IMR-90 (cell line): Measurements from ENCODE around the gene BTN3A1. TPM values are rescaled to one million over a fixed set of nuclear protein-coding genes. Genes with fewer than 3 reads are reported as not detected.

Experiments used
- ATAC-seq: fragments of 200-7000 bp; cut with Tn5 transposase; 2 replicates; pipeline ENCODE4 v1.9.1; 2020; ENCODE audit warnings: low read depth, mild to moderate bottlenecking, moderate library complexity
- BruUV-seq: library from RNA; stranded (reverse); fragments of 400-500 nt; replicated peaks from 2 replicates; lab custom pipeline; 2021; lab: Mats Ljungman, UMichigan
- CTCF ChIA-PET: fragments of 300-600 bp; formaldehyde crosslinking; extraction: SDS; loops from one replicate; lab custom pipeline; 2021; ENCODE audit warnings: antibody characterized with exemption; lab: Yijun Ruan, JAX
- POLR2A ChIA-PET: fragments of 300-600 bp; sonication (Branson Sonifier 250); formaldehyde crosslinking; loops from one replicate; lab custom pipeline; 2022; ENCODE audit warnings: antibody characterized with exemption; ENCODE audit not compliant: unreplicated experiment; lab: Charles Lee
- DNase-seq: peaks from one replicate; pipeline ENCODE4 v3.0.0; 2013
- H2AFZ ChIP-seq: replicated peaks from 2 replicates; pipeline ENCODE3; 2013; ENCODE audit warnings: low read length, mild to moderate bottlenecking; ENCODE audit not compliant: poor library complexity
- H2AK5ac ChIP-seq: 2 replicates; pipeline ENCODE4 v1.6.1; 2013; ENCODE audit warnings: low read depth, low read length, inconsistent platforms
- H2AK9ac ChIP-seq: replicated peaks from 2 replicates; pipeline ENCODE3; 2013; ENCODE audit warnings: mild to moderate bottlenecking, low read depth, low read length, moderate library complexity; ENCODE audit not compliant: poor library complexity
- H2BK120ac ChIP-seq: 2 replicates; pipeline ENCODE4 v1.6.1; 2013; ENCODE audit warnings: low read depth, low read length, inconsistent platforms
- H2BK15ac ChIP-seq: 3 replicates; pipeline ENCODE4 v1.6.1; 2013; ENCODE audit warnings: low read depth, low read length, inconsistent platforms
- H2BK20ac ChIP-seq: 2 replicates; pipeline ENCODE4 v1.6.1; 2013; ENCODE audit warnings: low read depth, mild to moderate bottlenecking, inconsistent platforms, low read length, moderate library complexity
- H2BK5ac ChIP-seq: 2 replicates; pipeline ENCODE4 v1.6.1; 2013; ENCODE audit warnings: mild to moderate bottlenecking, low read depth, low read length, inconsistent platforms; ENCODE audit not compliant: poor library complexity, severe bottlenecking
- H3K14ac ChIP-seq: replicated peaks from 2 replicates; pipeline ENCODE4 v1.6.1; 2013; ENCODE audit warnings: low read depth, low read length, inconsistent platforms
- H3K18ac ChIP-seq: 2 replicates; pipeline ENCODE4 v1.6.1; 2013; ENCODE audit warnings: low read depth, low read length, control low read depth
- H3K23ac ChIP-seq: 2 replicates; pipeline ENCODE4 v1.6.1; 2013; ENCODE audit warnings: low read depth, low read length, inconsistent platforms
- H3K27ac ChIP-seq: 2 replicates; pipeline ENCODE4 v1.5.1; 2013; ENCODE audit warnings: mild to moderate bottlenecking, control low read depth, low read length; ENCODE audit not compliant: insufficient read depth
- H3K27me3 ChIP-seq: 2 replicates; pipeline ENCODE4 v1.6.1; 2013; ENCODE audit warnings: low read length; ENCODE audit not compliant: control insufficient read depth, insufficient read depth
- H3K36me3 ChIP-seq: 2 replicates; pipeline ENCODE4 v1.6.1; 2013; ENCODE audit warnings: low read length, mixed read lengths; ENCODE audit not compliant: control insufficient read depth, insufficient read depth
- H3K4ac ChIP-seq: 2 replicates; pipeline ENCODE4 v1.6.1; 2013; ENCODE audit warnings: low read depth, low read length, inconsistent platforms
- H3K4me1 ChIP-seq: 2 replicates; pipeline ENCODE4 v1.6.1; 2013; ENCODE audit warnings: low read length, mixed read lengths; ENCODE audit not compliant: control insufficient read depth, insufficient read depth
- H3K4me2 ChIP-seq: 2 replicates; pipeline ENCODE4 v1.6.1; 2013; ENCODE audit warnings: low read depth, mild to moderate bottlenecking, control low read depth, low read length, moderate library complexity
- H3K4me3 ChIP-seq: 2 replicates; pipeline ENCODE4 v1.5.1; 2013; ENCODE audit warnings: low read depth, mild to moderate bottlenecking, control low read depth, low read length, moderate library complexity; ENCODE audit not compliant: insufficient read depth
- H3K56ac ChIP-seq: 2 replicates; pipeline ENCODE4 v1.6.1; 2013; ENCODE audit warnings: low read length, inconsistent platforms; ENCODE audit not compliant: insufficient read depth; ENCODE audit errors: extremely low read depth
- H3K79me1 ChIP-seq, 2 experiments: 2 replicates each; pipeline ENCODE4 v1.6.1; 2013; ENCODE audit warnings: low read length in 2 of 2, inconsistent platforms in 1 of 2, low read depth in 1 of 2
- H3K9ac ChIP-seq: 2 replicates; pipeline ENCODE4 v1.6.1; 2013; ENCODE audit warnings: low read depth, low read length, control low read depth
- H3K9me1 ChIP-seq: 2 replicates; pipeline ENCODE4 v1.6.1; 2013; ENCODE audit warnings: low read length, inconsistent platforms; ENCODE audit not compliant: insufficient read depth
- H3K9me3 ChIP-seq: 2 replicates; pipeline ENCODE4 v1.6.1; 2013; ENCODE audit warnings: low read length; ENCODE audit not compliant: control insufficient read depth, insufficient read depth
- H4K20me1 ChIP-seq: 2 replicates; pipeline ENCODE4 v1.6.1; 2013; ENCODE audit warnings: low read length, inconsistent platforms; ENCODE audit not compliant: insufficient read depth
- H4K5ac ChIP-seq: 2 replicates; pipeline ENCODE4 v1.6.1; 2013; ENCODE audit warnings: mild to moderate bottlenecking, low read depth, low read length, control low read depth
- H4K8ac ChIP-seq, 2 experiments: 2 replicates each; pipeline ENCODE4 v1.6.1; 2013; ENCODE audit warnings: low read depth in 2 of 2, low read length in 2 of 2, control low read depth in 1 of 2, inconsistent platforms in 1 of 2
- H4K91ac ChIP-seq: 2 replicates; pipeline ENCODE4 v1.6.1; 2013; ENCODE audit warnings: low read depth, low read length, inconsistent platforms; ENCODE audit not compliant: insufficient read depth
- BHLHE40 ChIP-seq: fragments of 150-350 bp; IDR thresholded peaks from 2 replicates; pipeline ENCODE4 v1.6.1; 2016; ENCODE audit warnings: mild to moderate bottlenecking, low read depth, low read length
- CEBPB ChIP-seq: IDR thresholded peaks from 2 replicates; pipeline ENCODE4 v1.6.1; 2012; ENCODE audit warnings: low read depth, low read length, improper control_type of control experiment
- CHD1 ChIP-seq: IDR thresholded peaks from 2 replicates; pipeline ENCODE4 v1.6.1; 2012; ENCODE audit warnings: low read depth, low read length, improper control_type of control experiment
- FOS ChIP-seq: fragments of 150-350 bp; IDR thresholded peaks from 2 replicates; pipeline ENCODE4 v1.6.1; 2016; ENCODE audit warnings: low read depth, low read length
- MAFK ChIP-seq: IDR thresholded peaks from 2 replicates; pipeline ENCODE4 v1.6.1; 2012; ENCODE audit warnings: low read depth, low read length, improper control_type of control experiment
- MAZ ChIP-seq: IDR thresholded peaks from 2 replicates; pipeline ENCODE4 v1.6.1; 2012; ENCODE audit warnings: low read depth, mild to moderate bottlenecking, low read length, improper control_type of control experiment, moderate library complexity, borderline replicate concordance
- MXI1 ChIP-seq: IDR thresholded peaks from 2 replicates; pipeline ENCODE4 v1.6.1; 2012; ENCODE audit warnings: low read depth, mild to moderate bottlenecking, low read length, moderate library complexity, borderline replicate concordance
- POLR2A ChIP-seq: IDR thresholded peaks from 2 replicates; pipeline ENCODE4 v1.6.1; 2012; ENCODE audit warnings: mild to moderate bottlenecking, low read depth, low read length
- RAD21 ChIP-seq: IDR thresholded peaks from 2 replicates; pipeline ENCODE4 v1.6.1; 2012; ENCODE audit warnings: low read length, improper control_type of control experiment
- USF2 ChIP-seq: fragments of 150-350 bp; IDR thresholded peaks from 2 replicates; pipeline ENCODE4 v1.6.1; 2017; ENCODE audit warnings: mild to moderate bottlenecking, antibody characterized with exemption, low read length, low read depth
- WGBS, 2 experiments: methylation state at CpG; one replicate each; pipeline versions ENCODE4 v1.1.5 to v1.1.7; 2013; ENCODE audit warnings: missing lambda C conversion rate in 2 of 2; ENCODE audit not compliant: insufficient read length in 1 of 2; ENCODE audit errors: extremely low coverage in 2 of 2; 5-methylcytosine and 5-hydroxymethylcytosine counted together
- dilution Hi-C: fragments of 300-500 bp; cut with HindIII; formaldehyde crosslinking; loops from one replicate; pipeline ENCODE4 v1.14.3; 2018; ENCODE audit warnings: low sequenced_read_pairs; ENCODE audit not compliant: unreplicated experiment
- in situ Hi-C: fragments of 300-500 bp; cut with MboI; formaldehyde crosslinking; loops from 3 replicates; pipeline ENCODE4 v1.14.3; 2019; ENCODE audit warnings: low sequenced_read_pairs, inconsistent platforms, mixed read lengths
- intact Hi-C: fragments of 100-400 bp; cut with micrococcal nuclease; formaldehyde crosslinking; loops from 2 replicates; pipeline ENCODE4 v1.10.0; 2022
- polyA plus RNA-seq, 3 experiments: library from polyadenylated mRNA; depleted of rRNA; stranded (reverse); fragments of >200 nt; gene quantifications; 2 replicates each; pipeline ENCODE4 v1.2.3, GENCODE V29; 2012; ENCODE audit warnings: low replicate concordance in 1 of 3
- total RNA-seq: library from RNA; depleted of rRNA; stranded (reverse); fragments of >200 nt; gene quantifications from 2 replicates; pipeline ENCODE4 v1.2.3, GENCODE V29; 2012
- TF ChIP-seq, protein P1 (sequence below): fragments of 150-350 bp; IDR thresholded peaks from 2 replicates; pipeline ENCODE4 v1.6.1; 2016; ENCODE audit warnings: low read depth, mild to moderate bottlenecking, low read length, moderate library complexity, borderline replicate concordance

The BTN3A1 gene
- total and polyA plus RNA-seq, 2 of the 4 experiments (the other 2 are of a cell fraction) = 14.4 to 16.5 TPM

DNA sequence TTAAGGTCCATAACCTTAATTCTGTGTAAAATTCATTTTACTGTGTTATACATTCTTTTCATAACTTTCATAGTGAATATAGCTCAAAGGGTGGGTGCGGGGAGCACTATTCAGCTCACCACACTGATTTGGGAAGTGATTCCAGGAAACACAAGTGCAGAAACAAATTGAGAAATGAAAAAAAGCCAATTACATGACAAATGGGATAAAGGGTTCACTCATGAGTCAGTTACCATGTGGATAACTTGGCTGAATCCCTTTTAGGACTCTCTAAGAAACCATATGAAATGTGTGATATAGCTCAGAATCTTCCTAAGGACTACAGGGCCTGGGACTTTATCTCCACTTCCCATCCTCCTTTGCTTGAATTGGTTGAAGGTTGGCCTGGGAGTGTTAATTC, 52.6 kb downstream of the BTN3A1 start:
- WGBS, 2 experiments = no CpG with 5 or more reads among the region's 1 CpG
- Histone ChIP-seq H3K27ac (no peak overlapping the region), H3K18ac (no peak overlapping the region), H3K9me3 (no peaks in the 10 kb centered on the region), H4K8ac (no peak overlapping the region), H3K14ac (no peak overlapping the region), H2AK5ac (no peak overlapping the region), H3K56ac (no peak overlapping the region), H2BK120ac (no peak overlapping the region), H4K91ac (no peak overlapping the region), H3K4me1 (peaks cover 7% of the 10 kb centered on the region), H3K23ac (no peak overlapping the region), H3K4me3 (no peak overlapping the region), H2BK5ac (no peak overlapping the region), H2BK20ac (no peak overlapping the region), H2BK15ac (no peak overlapping the region), H4K5ac (no peak overlapping the region), H3K27me3 (no peaks in the 10 kb centered on the region), H3K9me1 (peaks cover 19% of the 10 kb centered on the region), H3K4me2 (no peak overlapping the region), H2AFZ (no peak overlapping the region), H3K79me1 (peaks cover 11 to 25% of the 10 kb centered on the region in 2 experiments), H2AK9ac (no peak overlapping the region), H3K4ac (no peak overlapping the region), H3K36me3 (peaks cover 10% of the 10 kb centered on the region), H3K9ac (no peak overlapping the region), H4K20me1 (peaks cover 8% of the 10 kb centered on the region; the same call in 1 of the 2 replicates)
- ATAC-seq = no peak
- BruUV-seq = no TSS peak
- in situ Hi-C loops (no loop called here), intact Hi-C loops (loop anchor here (5.0 kb wide), 1 partner anchor 83 kb away; the partner anchor contains the start of gene HMGN4), dilution Hi-C loops (no loop called here)
- CTCF ChIA-PET = no interaction called here
- DNase-seq = peak; percentile 52
- POLR2A ChIA-PET = no interaction called here
- TF ChIP-seq MAFK (no peak), USF2 (no peak), BHLHE40 (no peak), CHD1 (no peak), CEBPB (no peak), FOS (no peak), POLR2A (no peak), RAD21 (no peak), MXI1 (no peak), MAZ (no peak)
- TF ChIP-seq, protein P1, sequence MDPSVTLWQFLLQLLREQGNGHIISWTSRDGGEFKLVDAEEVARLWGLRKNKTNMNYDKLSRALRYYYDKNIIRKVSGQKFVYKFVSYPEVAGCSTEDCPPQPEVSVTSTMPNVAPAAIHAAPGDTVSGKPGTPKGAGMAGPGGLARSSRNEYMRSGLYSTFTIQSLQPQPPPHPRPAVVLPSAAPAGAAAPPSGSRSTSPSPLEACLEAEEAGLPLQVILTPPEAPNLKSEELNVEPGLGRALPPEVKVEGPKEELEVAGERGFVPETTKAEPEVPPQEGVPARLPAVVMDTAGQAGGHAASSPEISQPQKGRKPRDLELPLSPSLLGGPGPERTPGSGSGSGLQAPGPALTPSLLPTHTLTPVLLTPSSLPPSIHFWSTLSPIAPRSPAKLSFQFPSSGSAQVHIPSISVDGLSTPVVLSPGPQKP = no peak
